Liver (tissue), 9 donors: ENCODE measurements around the gene ANXA10. TPM values are rescaled to one million over a fixed set of nuclear protein-coding genes. Genes with fewer than 3 reads are reported as not detected.
A peak's percentile ranks its signal among the peaks of the same experiment; 100 is the strongest.

Experiments
- DNase-seq: peaks from one replicate; pipeline ENCODE4 v3.0.0-alpha.2; 2017; ENCODE audit warnings: low spot score
- H3K27ac ChIP-seq, 2 donors: one replicate each; pipeline ENCODE4 v1.7.0; 2013; ENCODE audit warnings: inconsistent platforms in 2 of 2, low read length in 2 of 2, control low read depth in 1 of 2, low read depth in 1 of 2, mild to moderate bottlenecking in 1 of 2
- H3K27me3 ChIP-seq, 4 donors: one replicate each; pipeline versions ENCODE4 v1.6.1 to v1.7.0; 2013; ENCODE audit warnings: low read length in 3 of 4, inconsistent platforms in 1 of 4, mild to moderate bottlenecking in 1 of 4, moderate library complexity in 1 of 4; ENCODE audit not compliant: control insufficient read depth in 4 of 4, insufficient read depth in 4 of 4
- H3K36me3 ChIP-seq, 4 donors: one replicate each; pipeline versions ENCODE4 v1.6.1 to v1.7.0; 2013; ENCODE audit warnings: low read length in 3 of 4, mild to moderate bottlenecking in 3 of 4, low read depth in 1 of 4, moderate library complexity in 1 of 4; ENCODE audit not compliant: control insufficient read depth in 4 of 4, insufficient read depth in 3 of 4
- H3K4me1 ChIP-seq, 4 donors: one replicate each; pipeline versions ENCODE4 v1.6.1 to v1.7.0; 2013; ENCODE audit warnings: low read length in 3 of 4, mild to moderate bottlenecking in 3 of 4, moderate library complexity in 1 of 4; ENCODE audit not compliant: control insufficient read depth in 4 of 4, insufficient read depth in 4 of 4
- H3K4me3 ChIP-seq, 3 donors: one replicate each; pipeline versions ENCODE4 v1.6.1 to v1.7.0; 2013; ENCODE audit warnings: low read length in 3 of 3, control low read depth in 1 of 3, low read depth in 1 of 3, mild to moderate bottlenecking in 1 of 3
- H3K9ac ChIP-seq, 2 donors: one replicate each; pipeline ENCODE4 v1.7.0; 2013; ENCODE audit warnings: low read length in 2 of 2, mild to moderate bottlenecking in 2 of 2, moderate library complexity in 2 of 2, control low read depth in 1 of 2, low read depth in 1 of 2
- H3K9me3 ChIP-seq, 4 donors: one replicate each; pipeline versions ENCODE4 v1.6.1 to v1.7.0; 2013; ENCODE audit warnings: low read length in 3 of 4; ENCODE audit not compliant: control insufficient read depth in 4 of 4
- FOXA1 ChIP-seq: IDR thresholded peaks from 2 replicates; pipeline ENCODE4 v1.6.1; 2016; ENCODE audit warnings: antibody characterized with exemption
- FOXA2 ChIP-seq: IDR thresholded peaks from 2 replicates; pipeline ENCODE4 v1.6.1; 2016; ENCODE audit warnings: antibody characterized with exemption
- HNF4A ChIP-seq, 2 donors: conservative IDR thresholded peaks; 2 replicates each; pipeline ENCODE4 v1.6.1; 2016; ENCODE audit warnings: antibody characterized with exemption in 2 of 2, mild to moderate bottlenecking in 2 of 2
- HNF4G ChIP-seq: IDR thresholded peaks from 2 replicates; pipeline ENCODE4 v1.6.1; 2016; ENCODE audit warnings: antibody characterized with exemption
- JUND ChIP-seq, 2 donors: IDR thresholded peaks; 2 replicates each; pipeline ENCODE4 v1.6.1; 2016; ENCODE audit warnings: antibody characterized with exemption in 2 of 2
- MAX ChIP-seq: IDR thresholded peaks from 2 replicates; pipeline ENCODE4 v1.6.1; 2016; ENCODE audit warnings: antibody characterized with exemption
- RAD21 ChIP-seq, 2 donors: IDR thresholded peaks; 2 replicates each; pipeline ENCODE4 v1.6.1; 2016; ENCODE audit warnings: antibody characterized with exemption in 2 of 2, mild to moderate bottlenecking in 2 of 2
- RXRA ChIP-seq, 2 donors: IDR thresholded peaks; 2 replicates each; pipeline ENCODE4 v1.6.1; 2017 to 2018; ENCODE audit warnings: antibody characterized with exemption in 2 of 2, mild to moderate bottlenecking in 1 of 2
- SP1 ChIP-seq: IDR thresholded peaks from 2 replicates; pipeline ENCODE4 v1.6.1; 2018; ENCODE audit warnings: antibody characterized with exemption, mild to moderate bottlenecking
- TAF1 ChIP-seq: conservative IDR thresholded peaks from 2 replicates; pipeline ENCODE4 v1.6.1; 2016; ENCODE audit warnings: antibody characterized with exemption, mild to moderate bottlenecking
- YY1 ChIP-seq: IDR thresholded peaks from 2 replicates; pipeline ENCODE4 v1.6.1; 2016; ENCODE audit warnings: antibody characterized with exemption, mild to moderate bottlenecking
- WGBS: extraction: QIAGEN DNeasy Blood & Tissue Kit; methylation state at CpG from one replicate; pipeline ENCODE4 v1.1.7; 2013; 5-methylcytosine and 5-hydroxymethylcytosine counted together
- polyA plus RNA-seq, 2 donors: library from polyadenylated mRNA; stranded (reverse) in 1 of 2; unstranded in 1 of 2; fragments of 200-250 nt in 1 of 2; fragments of >200 nt in 1 of 2; fragmentation: Nextera tagmentation in 1 of 2; extraction: Ambion mirVana in 1 of 2; gene quantifications; one replicate each; pipeline versions ENCODE4 v1.2.1 to v1.2.3, GENCODE V29; 2013 to 2015
- total RNA-seq, 2 donors: library from RNA; depleted of rRNA; stranded (reverse); fragments of >200 nt; gene quantifications; one replicate each; pipeline ENCODE4 v1.2.3, GENCODE V29; 2014
- TF ChIP-seq, protein P1 (sequence below): IDR thresholded peaks from 2 replicates; pipeline ENCODE4 v1.6.1; 2016; ENCODE audit warnings: antibody characterized with exemption
- TF ChIP-seq, protein P2 (sequence below): fragments of 150-350 bp; IDR thresholded peaks from 2 replicates; pipeline ENCODE4 v1.5.1; 2017; ENCODE audit warnings: improper control_type of control experiment, low read depth, low read length; ENCODE audit not compliant: missing input control
- TF ChIP-seq, protein P3 (sequence below): IDR thresholded peaks from 2 replicates; pipeline ENCODE4 v1.6.1; 2016; ENCODE audit warnings: antibody characterized with exemption
- donor health status: healthy.
- donor health status: healthy.
- donor health status: healthy.
- donor health status: healthy.
- donor health status: healthy.

The ANXA10 gene
- total and polyA plus RNA-seq, 4 donors = 6.3 to 45.4 (median 28.3) TPM

- DNase-seq = peak; percentile 69
- Histone ChIP-seq H3K9me3 (no peaks in the 10 kb centered on the region), H3K9ac (peak overlapping the region in 1 of 2 donors; percentile 33), H3K36me3 (no peaks in the 10 kb centered on the region), H3K4me3 (peak overlapping the region; percentile 19 to 80 (median 54)), H3K27me3 (no peaks in the 10 kb centered on the region), H3K4me1 (peaks cover 0 to 4% (median 0%) of the 10 kb centered on the region in 4 donors), H3K27ac (no peak overlapping the region)
- TF ChIP-seq FOXA1 (peak; percentile 24), HNF4A (conservative IDR thresholded peaks at IDR 0.05) (peak in 1 of 2 donors; percentile 15), HNF4G (no peak), SP1 (no peak), YY1 (no peak), FOXA2 (peak; percentile 64), RXRA (IDR thresholded peaks at IDR 0.05) (no peak), MAX (peak; percentile 66), TAF1 (no peak), JUND (IDR thresholded peaks at IDR 0.05) (no peak), RAD21 (IDR thresholded peaks at IDR 0.05) (peak; percentile 85 to 87)
- TF ChIP-seq, protein P1, sequence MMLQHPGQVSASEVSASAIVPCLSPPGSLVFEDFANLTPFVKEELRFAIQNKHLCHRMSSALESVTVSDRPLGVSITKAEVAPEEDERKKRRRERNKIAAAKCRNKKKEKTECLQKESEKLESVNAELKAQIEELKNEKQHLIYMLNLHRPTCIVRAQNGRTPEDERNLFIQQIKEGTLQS = no peak
- TF ChIP-seq, protein P2, sequence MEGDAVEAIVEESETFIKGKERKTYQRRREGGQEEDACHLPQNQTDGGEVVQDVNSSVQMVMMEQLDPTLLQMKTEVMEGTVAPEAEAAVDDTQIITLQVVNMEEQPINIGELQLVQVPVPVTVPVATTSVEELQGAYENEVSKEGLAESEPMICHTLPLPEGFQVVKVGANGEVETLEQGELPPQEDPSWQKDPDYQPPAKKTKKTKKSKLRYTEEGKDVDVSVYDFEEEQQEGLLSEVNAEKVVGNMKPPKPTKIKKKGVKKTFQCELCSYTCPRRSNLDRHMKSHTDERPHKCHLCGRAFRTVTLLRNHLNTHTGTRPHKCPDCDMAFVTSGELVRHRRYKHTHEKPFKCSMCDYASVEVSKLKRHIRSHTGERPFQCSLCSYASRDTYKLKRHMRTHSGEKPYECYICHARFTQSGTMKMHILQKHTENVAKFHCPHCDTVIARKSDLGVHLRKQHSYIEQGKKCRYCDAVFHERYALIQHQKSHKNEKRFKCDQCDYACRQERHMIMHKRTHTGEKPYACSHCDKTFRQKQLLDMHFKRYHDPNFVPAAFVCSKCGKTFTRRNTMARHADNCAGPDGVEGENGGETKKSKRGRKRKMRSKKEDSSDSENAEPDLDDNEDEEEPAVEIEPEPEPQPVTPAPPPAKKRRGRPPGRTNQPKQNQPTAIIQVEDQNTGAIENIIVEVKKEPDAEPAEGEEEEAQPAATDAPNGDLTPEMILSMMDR = peak; percentile 56
- TF ChIP-seq, protein P3, sequence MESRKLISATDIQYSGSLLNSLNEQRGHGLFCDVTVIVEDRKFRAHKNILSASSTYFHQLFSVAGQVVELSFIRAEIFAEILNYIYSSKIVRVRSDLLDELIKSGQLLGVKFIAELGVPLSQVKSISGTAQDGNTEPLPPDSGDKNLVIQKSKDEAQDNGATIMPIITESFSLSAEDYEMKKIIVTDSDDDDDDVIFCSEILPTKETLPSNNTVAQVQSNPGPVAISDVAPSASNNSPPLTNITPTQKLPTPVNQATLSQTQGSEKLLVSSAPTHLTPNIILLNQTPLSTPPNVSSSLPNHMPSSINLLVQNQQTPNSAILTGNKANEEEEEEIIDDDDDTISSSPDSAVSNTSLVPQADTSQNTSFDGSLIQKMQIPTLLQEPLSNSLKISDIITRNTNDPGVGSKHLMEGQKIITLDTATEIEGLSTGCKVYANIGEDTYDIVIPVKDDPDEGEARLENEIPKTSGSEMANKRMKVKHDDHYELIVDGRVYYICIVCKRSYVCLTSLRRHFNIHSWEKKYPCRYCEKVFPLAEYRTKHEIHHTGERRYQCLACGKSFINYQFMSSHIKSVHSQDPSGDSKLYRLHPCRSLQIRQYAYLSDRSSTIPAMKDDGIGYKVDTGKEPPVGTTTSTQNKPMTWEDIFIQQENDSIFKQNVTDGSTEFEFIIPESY = peak; percentile 24
- WGBS = 2% methylated on average over 10 of the region's 10 CpGs
Observed at GRCh38 chr4:168153596-168154440, 61.5 kb downstream of the ANXA10 start.

GRCh38 chr4:168154546-168155277 lies 62.4 kb downstream of the ANXA10 start:
- H3K36me3 ChIP-seq = no peaks in the 10 kb centered on the region
- no peaks in the 10 kb centered on the region for H3K9me3 ChIP-seq
- H3K4me1 ChIP-seq = peaks cover 0 to 4% (median 0%) of the 10 kb centered on the region in 4 donors
- no peak overlapping the region for H3K27ac ChIP-seq
- no peak for TF ChIP-seq FOXA2
- TF ChIP-seq RXRA (IDR thresholded peaks at IDR 0.05) = no peak
- no peaks in the 10 kb centered on the region for H3K27me3 ChIP-seq
- no peak overlapping the region for H3K4me3 ChIP-seq
- WGBS = 71% methylated on average over 6 of the region's 6 CpGs
- H3K9ac ChIP-seq = no peak overlapping the region
- no peak for DNase-seq
